ENCODE results near the gene TNNC2.
"Not testable (repeated sequence)": the region's sequence is repeated elsewhere in the genome, so short reads cannot be mapped to it uniquely, and the experiment has no call there.

The TNNC2 gene

GRCh38 chr20:45848969-45849582, 22.0 kb upstream of the TNNC2 start:
- no peak for DNase-seq (ENCODE audit: low read depth)

DNA sequence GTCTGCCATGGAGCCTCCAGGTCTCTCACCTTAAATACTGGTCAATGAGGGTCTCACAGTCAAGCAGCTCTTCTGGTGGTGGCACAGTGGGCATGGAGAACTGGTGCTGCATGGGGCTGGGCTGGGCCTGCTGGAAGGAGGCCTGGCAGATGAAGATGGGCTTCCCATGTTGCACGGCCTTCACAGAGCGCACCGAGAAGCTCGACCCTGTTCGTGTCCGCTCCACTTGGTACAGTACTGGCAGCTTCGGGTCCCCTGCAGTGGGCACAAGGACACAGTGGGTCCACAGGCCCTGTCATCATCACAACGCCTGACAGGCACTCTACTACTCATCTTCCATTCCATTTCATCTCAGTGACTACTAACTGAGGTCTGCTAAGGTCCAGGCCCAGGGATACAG, 21.3 kb upstream of the TNNC2 start:
- DNase-seq (ENCODE audit: low read depth), result no peak

DNA sequence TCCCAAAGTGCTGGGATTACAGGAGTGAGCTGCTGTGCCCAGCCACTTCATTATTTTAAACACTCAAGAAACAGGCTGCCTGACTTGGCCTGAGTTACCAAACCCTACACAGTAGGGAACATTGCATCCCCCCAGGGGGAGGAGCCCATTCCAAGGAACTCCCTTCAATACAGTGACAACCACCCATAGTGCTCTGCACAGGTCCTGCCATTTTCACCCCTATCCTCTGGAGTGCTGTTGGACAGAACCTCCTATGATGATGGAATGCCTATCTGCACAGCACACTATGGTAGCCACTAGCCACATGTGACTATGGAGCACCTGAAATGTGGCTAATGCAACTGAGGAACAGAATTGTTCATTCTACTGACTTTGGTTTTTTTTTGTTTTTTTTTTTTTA, 18.3 kb upstream of the TNNC2 start:
- no peak for DNase-seq (ENCODE audit: low read depth)

GRCh38 chr20:45843506-45843905, 16.4 kb upstream of the TNNC2 start:
- DNase-seq (ENCODE audit: low read depth), result no peak

GRCh38 chr20:45842169-45842812, 15.2 kb upstream of the TNNC2 start:
- peak; percentile 69 for DNase-seq (ENCODE audit: low read depth)

DNA sequence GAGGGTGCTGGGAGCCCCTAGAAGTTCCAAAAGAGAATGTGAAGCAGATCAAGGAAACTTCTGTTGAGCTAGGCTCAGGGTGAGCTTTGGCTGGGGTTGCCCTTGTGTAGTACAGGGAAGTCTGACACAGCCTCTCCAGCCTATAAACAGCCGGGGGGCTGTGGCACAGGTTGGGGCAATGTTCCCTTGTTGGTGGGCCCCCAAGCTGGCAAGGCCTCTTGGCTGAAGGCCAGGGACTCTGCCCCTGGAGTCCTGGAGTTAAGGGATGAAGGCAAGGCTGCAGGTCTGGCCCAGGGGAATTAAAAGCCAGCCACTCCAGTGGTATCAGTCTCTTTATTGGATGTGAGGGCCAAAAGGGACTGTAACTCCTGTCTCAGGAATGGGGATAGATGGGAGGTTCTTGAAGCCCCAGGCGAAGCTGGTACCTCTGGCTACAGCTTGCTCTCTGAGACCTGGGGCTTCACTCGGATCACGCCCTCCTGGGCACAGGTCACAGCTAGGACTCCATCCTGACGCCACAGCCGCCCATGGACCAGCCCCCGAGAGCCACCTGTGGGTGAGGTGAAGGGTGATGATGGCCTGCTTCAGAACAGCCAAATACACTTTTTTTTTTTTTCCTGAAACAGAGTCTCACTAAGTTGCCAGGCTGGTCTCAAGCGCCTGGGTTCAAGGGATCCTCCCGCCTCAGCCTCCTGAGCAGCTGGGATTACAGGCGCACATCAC, 14.5 kb upstream of the TNNC2 start:
- DNase-seq (ENCODE audit: low read depth), result no peak

GRCh38 chr20:45840700-45841198, 13.6 kb upstream of the TNNC2 start:
- DNase-seq (ENCODE audit: low read depth), result no peak

DNA sequence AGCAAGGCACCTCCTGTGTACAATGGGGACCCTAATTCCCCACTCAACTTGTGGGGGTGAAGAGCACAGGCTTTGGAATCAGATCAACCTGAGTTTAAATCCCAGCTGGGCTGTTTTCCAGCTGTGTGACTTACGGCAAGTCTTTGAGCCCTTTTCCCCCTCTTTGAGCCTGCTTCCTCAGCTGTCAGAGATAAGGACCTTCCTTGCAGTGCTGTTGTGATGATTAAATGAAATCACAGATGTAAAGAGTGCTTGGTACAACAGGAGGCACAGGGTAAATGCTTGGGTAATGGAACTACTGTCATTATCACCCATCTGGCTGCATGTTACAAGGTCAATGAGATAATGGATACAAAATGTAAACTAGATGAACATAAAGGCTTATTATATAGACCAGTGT, 9.7 kb upstream of the TNNC2 start:
- DNase-seq (ENCODE audit: low read depth), result no peak

- peak; percentile 91 for DNase-seq (ENCODE audit: low read depth)
These were observed 8.7 kb upstream of the TNNC2 start for GRCh38 chr20:45835825-45836224.

DNA sequence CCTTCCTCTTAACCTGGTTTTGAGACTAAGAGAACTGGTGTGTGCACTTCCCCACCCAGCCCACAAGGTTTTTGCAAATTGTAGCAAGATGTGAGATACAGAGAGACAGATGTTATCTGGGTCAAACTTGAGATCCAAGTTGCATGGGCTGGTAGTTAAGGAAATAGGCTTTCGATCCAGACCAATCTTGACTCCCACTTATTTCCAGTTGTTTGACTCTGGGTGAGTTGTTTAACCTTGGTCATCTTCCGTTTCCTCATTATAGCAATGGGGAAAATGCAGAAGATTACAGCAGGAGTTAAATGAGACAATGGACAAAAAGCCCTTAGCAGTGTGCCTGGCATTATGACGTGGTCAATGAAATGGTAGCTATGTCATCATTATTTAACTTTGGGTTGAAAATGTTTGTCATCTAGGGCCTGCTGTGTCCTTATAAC, 8.2 kb upstream of the TNNC2 start:
- DNase-seq (ENCODE audit: low read depth), result no peak

GRCh38 chr20:45834797-45835161, 7.7 kb upstream of the TNNC2 start:
- DNase-seq (ENCODE audit: low read depth), result no peak

DNA sequence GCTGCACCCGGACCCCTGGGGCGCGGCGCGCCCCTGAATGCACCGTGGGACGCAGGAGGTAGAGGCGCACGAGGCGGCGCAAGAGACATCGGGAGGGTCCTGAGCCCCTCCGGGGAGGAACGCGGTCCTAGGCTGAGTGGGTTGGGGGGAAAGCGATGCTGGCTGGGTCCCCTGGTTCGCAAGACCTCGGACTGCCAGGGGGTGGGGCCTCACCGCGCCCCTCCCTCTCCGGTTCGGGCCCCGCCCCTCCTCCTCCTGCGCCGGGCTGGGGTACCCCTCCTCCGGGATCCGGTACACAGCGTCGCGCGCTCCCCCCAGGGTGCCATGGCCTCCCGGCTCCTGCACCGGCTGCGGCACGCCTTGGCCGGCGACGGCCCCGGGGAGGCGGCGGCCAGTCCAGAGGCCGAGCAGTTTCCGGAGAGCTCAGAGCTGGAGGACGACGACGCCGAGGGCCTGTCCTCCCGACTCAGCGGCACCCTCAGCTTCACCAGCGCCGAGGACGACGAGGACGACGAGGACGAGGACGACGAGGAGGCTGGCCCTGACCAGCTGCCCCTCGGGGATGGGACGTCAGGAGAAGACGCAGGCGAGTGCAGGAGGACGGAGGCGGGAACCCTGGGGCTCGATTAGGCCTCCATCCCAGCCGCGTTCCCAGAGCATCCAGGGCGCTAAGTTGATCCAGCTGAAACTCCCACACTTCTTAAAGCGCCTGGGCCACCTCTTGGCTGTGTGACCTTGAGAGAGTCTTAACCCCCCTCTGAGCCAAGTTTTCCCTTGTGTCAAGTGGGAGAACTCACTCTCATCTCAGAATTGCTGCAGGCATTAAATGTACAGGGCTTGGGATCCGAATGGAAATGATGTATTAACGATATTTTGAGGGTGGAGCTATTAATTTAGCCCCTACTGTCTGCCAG, 7.0 kb upstream of the TNNC2 start:
- DNase-seq (ENCODE audit: low read depth), result peak; percentile 73

GRCh38 chr20:45833030-45833882, 6.1 kb upstream of the TNNC2 start, which contains the start of gene SNX21:
Gene SNX21, plus strand, starts transcription at chr20:45833799. Its CDS starts 121 bp downstream, at chr20:45833920.
- DNase-seq (ENCODE audit: low read depth), result peak; percentile 97

GRCh38 chr20:45832619-45833018, 5.5 kb upstream of the TNNC2 start:
- DNase-seq (ENCODE audit: low read depth), result no peak

- not testable (repeated sequence) for DNase-seq (ENCODE audit: low read depth)
These were observed 2.6 kb upstream of the TNNC2 start for GRCh38 chr20:45829673-45830106.

GRCh38 chr20:45828589-45828988, 1.5 kb upstream of the TNNC2 start:
- DNase-seq (ENCODE audit: low read depth), result peak; percentile 59

DNA sequence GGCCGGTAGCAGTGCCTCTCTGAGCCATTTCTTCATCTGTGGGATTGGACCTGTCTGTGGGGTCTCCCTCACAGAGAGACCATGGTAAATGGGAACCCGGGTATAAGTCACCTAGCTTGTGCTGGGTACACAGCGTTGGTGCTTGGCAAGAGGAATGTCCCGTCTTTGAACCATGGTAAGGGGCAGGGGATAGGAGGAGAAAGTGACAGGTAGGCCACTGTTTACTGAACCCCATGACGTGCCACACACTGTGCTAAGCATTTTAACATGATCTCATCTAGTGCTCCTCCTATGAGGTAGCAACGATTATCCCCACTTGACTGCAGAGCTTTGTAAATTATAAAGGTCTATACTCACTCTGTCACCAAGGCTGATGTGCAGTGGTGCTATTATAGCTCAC, 600 bp upstream of the TNNC2 start:
- no peak for DNase-seq (ENCODE audit: low read depth)

DNA sequence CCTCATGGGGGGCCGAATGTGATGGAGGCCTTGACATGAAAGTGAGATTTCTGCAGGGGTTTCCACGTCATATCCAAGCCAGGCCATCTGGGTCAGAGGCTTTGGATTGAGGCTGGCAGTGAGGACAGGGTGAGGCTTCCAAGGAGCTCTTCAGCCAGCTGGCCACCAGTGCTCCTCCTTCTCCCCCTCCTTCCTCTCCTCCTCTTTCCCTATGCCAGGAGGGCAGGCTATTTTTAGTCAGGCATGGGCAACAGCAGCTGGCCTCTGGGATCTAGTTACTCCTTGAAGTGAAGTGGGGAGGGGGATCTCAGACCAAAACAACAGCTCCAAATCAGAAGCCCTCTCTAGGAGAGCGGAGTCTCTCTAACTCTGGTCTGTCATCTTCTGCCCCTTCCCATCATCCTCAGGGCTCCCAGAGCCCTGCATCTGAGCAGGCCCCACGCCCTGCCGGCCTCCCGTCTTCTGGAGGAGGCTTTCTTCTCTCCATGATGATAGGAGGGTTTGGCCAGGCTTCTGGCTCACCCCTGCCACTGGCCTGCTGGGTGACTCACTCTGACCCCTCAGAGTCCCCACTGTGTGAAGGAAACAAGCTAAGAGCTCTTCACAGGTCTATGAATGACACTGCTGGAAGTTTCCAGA, 612 bp downstream of the TNNC2 start:
- DNase-seq (ENCODE audit: low read depth), result peak; percentile 73

- peak; percentile 46 for DNase-seq (ENCODE audit: low read depth)
These were observed 2.9 kb downstream of the TNNC2 start for GRCh38 chr20:45823949-45824835.
